ENCODE data around the gene XCR1.

DNA sequence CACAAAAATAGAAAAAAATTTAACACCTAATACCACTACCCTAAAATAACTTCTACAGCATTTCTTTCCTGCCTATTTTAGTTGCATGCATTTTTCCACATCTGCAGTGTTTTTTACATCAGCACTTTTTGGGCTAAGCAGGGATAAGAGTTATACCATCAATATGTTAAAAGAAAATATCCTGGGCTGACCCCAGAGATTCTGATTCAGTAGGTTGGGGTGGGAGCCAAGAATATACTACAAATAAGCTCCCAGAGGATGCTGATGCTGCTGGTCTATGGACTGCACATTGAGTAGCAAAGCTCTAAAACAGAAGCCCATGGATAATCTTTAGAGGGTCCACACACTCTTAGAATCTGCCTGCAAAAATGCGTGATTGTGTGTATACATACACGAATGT lies 46.5 kb downstream of the XCR1 start:
- no peak for TF ChIP-seq POLR2AphosphoS5 (IDR thresholded peaks at IDR 0.05)
- no peak for TF ChIP-seq POLR2A (IDR thresholded peaks at IDR 0.05)

Data from sigmoid colon (tissue), 4 donors.